ENCODE results near the gene BGN. TPM values are rescaled to one million over a fixed set of nuclear protein-coding genes. Genes with fewer than 3 reads are reported as not detected.

The BGN gene
- total RNA-seq, 1 experiment from 2014 or later: 1.2 TPM

GRCh38 chrX:153505361-153505760 is 10.6 kb downstream of the BGN start:
- H3K4ac ChIP-seq (ENCODE audit: low read depth, low read length): no peak overlapping the region

More at GRCh38 chrX:153505361-153505760, 10.6 kb downstream of the BGN start:
- peaks cover 24% of the 10 kb centered on the region for H3K9me3 ChIP-seq (ENCODE audit: control insufficient read depth, low read depth, low read length)
- no peaks in the 10 kb centered on the region for H3K4me1 ChIP-seq (ENCODE audit: insufficient read depth, low read length)
- TF ChIP-seq CTCF (conservative IDR thresholded peaks at IDR 0.05): no peak
- H4K8ac ChIP-seq (replicated peaks; ENCODE audit: insufficient read length, low read depth, low read length): no peak overlapping the region
- no CpG with 5 or more reads among the region's 18 CpGs for WGBS (ENCODE audit: extremely low coverage, insufficient read length, low lambda C conversion rate)
- no peak overlapping the region for H4K91ac ChIP-seq (ENCODE audit: insufficient read length, low read depth, low read length)
- H3K79me1 ChIP-seq (ENCODE audit: insufficient read depth, low read depth, low read length, poor library complexity, severe bottlenecking): no peaks in the 10 kb centered on the region
- no peak overlapping the region for H3K56ac ChIP-seq (ENCODE audit: insufficient read length, low read depth, low read length)
- H3K4me3 Mint-ChIP-seq: no peak overlapping the region
- H3K27ac Mint-ChIP-seq: no peak overlapping the region
- peaks cover 6 to 8% (median 8%) of the 10 kb centered on the region in 3 experiments; a peak in 5 of 7 replicates for H3K36me3 Mint-ChIP-seq (ENCODE audit: insufficient read depth in 1 of 3, low read depth in 3 of 3)
- no peak overlapping the region for H3K14ac ChIP-seq (ENCODE audit: insufficient read depth, low read length)
- H3K9me3 Mint-ChIP-seq: peaks cover 63 to 73% of the 10 kb centered on the region in 2 experiments
- H2BK20ac ChIP-seq (ENCODE audit: low read depth, low read length, poor library complexity, severe bottlenecking): no peak overlapping the region
- H3T11ph ChIP-seq (ENCODE audit: low read length): no peak overlapping the region
- no peaks in the 10 kb centered on the region for H3K79me2 ChIP-seq (ENCODE audit: insufficient read depth, low read length)
- H3K18ac ChIP-seq (ENCODE audit: insufficient read length, low read depth, low read length): no peak overlapping the region
- no peak overlapping the region for H2AK5ac ChIP-seq (ENCODE audit: insufficient read length, low read length)
- DNase-seq: no peak
- H3K9ac ChIP-seq (ENCODE audit: extremely low read depth, insufficient read length, low read length): no peak overlapping the region
- no peak overlapping the region for H3K4me2 ChIP-seq (ENCODE audit: insufficient read depth, insufficient read length, low read length)
- no peak overlapping the region for H4K5ac ChIP-seq (ENCODE audit: insufficient read length, low read depth, low read length)
- H2BK15ac ChIP-seq (ENCODE audit: low read depth, low read length): no peak overlapping the region
- no peak overlapping the region for H2AFZ ChIP-seq (ENCODE audit: low read length)
- no peaks in the 10 kb centered on the region for H3K23me2 ChIP-seq (ENCODE audit: insufficient read length, low read depth, low read length, poor library complexity, severe bottlenecking)
- no peak overlapping the region for H2BK12ac ChIP-seq (ENCODE audit: insufficient read length, low read depth, low read length)
- H4K20me1 ChIP-seq (ENCODE audit: control insufficient read depth, insufficient read depth, insufficient read length): no peaks in the 10 kb centered on the region
- no peak overlapping the region for H2BK120ac ChIP-seq (ENCODE audit: low read depth, low read length, poor library complexity, severe bottlenecking)
- H3K27me3 ChIP-seq (ENCODE audit: insufficient read depth, low read length): no peaks in the 10 kb centered on the region; the same call in 1 of the 2 replicates
- H2BK5ac ChIP-seq (ENCODE audit: insufficient read length, low read length): no peak overlapping the region
- H3K4me1 Mint-ChIP-seq: peaks cover 0 to 6% of the 10 kb centered on the region in 2 experiments; a peak in 2 of 4 replicates
- H3K23ac ChIP-seq (ENCODE audit: insufficient read length, low read depth, low read length): no peak overlapping the region
- H3K27me3 Mint-ChIP-seq (ENCODE audit: low read depth): peaks cover 4% of the 10 kb centered on the region
- no peak overlapping the region for H3K27ac ChIP-seq (ENCODE audit: insufficient read length, low read depth, low read length)
